Mesothelial cell of epicardium (in vitro differentiated cells): ENCODE data around the gene RTKN2. TPM values are rescaled to one million over a fixed set of nuclear protein-coding genes. Genes with fewer than 3 reads are reported as not detected.

ENCODE experiments used
- DNase-seq, 2 experiments: peaks; one replicate each; pipeline ENCODE4 v3.0.0; 2021; ENCODE audit warnings: low spot score in 2 of 2; ENCODE audit not compliant: unreplicated experiment in 2 of 2
- H3K27ac Mint-ChIP-seq: 2 replicates; pipeline ENCODE4 v1.8.0; 2021; ENCODE audit warnings: mixed read lengths
- H3K27me3 Mint-ChIP-seq: 2 replicates; pipeline ENCODE4 v1.8.0; 2021; ENCODE audit warnings: low read depth, mixed read lengths
- H3K36me3 Mint-ChIP-seq: 2 replicates; pipeline ENCODE4 v1.8.0; 2021; ENCODE audit warnings: mixed read lengths
- H3K4me1 Mint-ChIP-seq: 2 replicates; pipeline ENCODE4 v1.8.0; 2021; ENCODE audit warnings: mixed read lengths
- H3K4me3 Mint-ChIP-seq: 2 replicates; pipeline ENCODE4 v1.8.0; 2021; ENCODE audit warnings: mild to moderate bottlenecking, moderate library complexity, mixed read lengths
- H3K9me3 Mint-ChIP-seq: 2 replicates; pipeline ENCODE4 v1.8.0; 2021; ENCODE audit warnings: mixed read lengths
- CTCF ChIP-seq: fragments of 200-600 bp; sonication (generic); IDR thresholded peaks from one replicate; pipeline ENCODE4 v1.5.0; 2021; ENCODE audit warnings: antibody characterized with exemption; ENCODE audit not compliant: unreplicated experiment
- total RNA-seq: library from RNA; stranded (reverse); gene quantifications from 3 replicates; pipeline ENCODE4 v1.2.1, GENCODE V29; 2021

RTKN2 gene
- total RNA-seq, 1 donor from 2014 or later = 6.1 TPM

- DNase-seq = no peak
- Mint-ChIP-seq H3K36me3 (peaks cover 10% of the 10 kb centered on the region), H3K9me3 (peaks cover 37% of the 10 kb centered on the region), H3K4me1 (no peaks in the 10 kb centered on the region), H3K27me3 (no peaks in the 10 kb centered on the region), H3K4me3 (no peak overlapping the region), H3K27ac (no peak overlapping the region)
- no peak for TF ChIP-seq CTCF
These were observed 88.0 kb downstream of the RTKN2 start for GRCh38 chr10:62180677-62181076.

- no peak overlapping the region for H3K4me3 Mint-ChIP-seq
- H3K27me3 Mint-ChIP-seq = no peaks in the 10 kb centered on the region
These were observed 90.1 kb downstream of the RTKN2 start for GRCh38 chr10:62178568-62178967.

GRCh38 chr10:62177111-62177510 is 91.5 kb downstream of the RTKN2 start:
- no peak for DNase-seq
- Mint-ChIP-seq H3K4me3 (no peak overlapping the region), H3K4me1 (no peaks in the 10 kb centered on the region), H3K27ac (no peak overlapping the region), H3K36me3 (peaks cover 20% of the 10 kb centered on the region), H3K27me3 (no peaks in the 10 kb centered on the region), H3K9me3 (peaks cover 60% of the 10 kb centered on the region)
- no peak for TF ChIP-seq CTCF

More at GRCh38 chr10:62178568-62178967, 90.1 kb downstream of the RTKN2 start:
- peaks cover 48% of the 10 kb centered on the region for H3K9me3 Mint-ChIP-seq
- H3K36me3 Mint-ChIP-seq = peaks cover 11% of the 10 kb centered on the region
- no peak for TF ChIP-seq CTCF
- no peak overlapping the region for H3K27ac Mint-ChIP-seq
- DNase-seq = no peak
- H3K4me1 Mint-ChIP-seq = no peaks in the 10 kb centered on the region

GRCh38 chr10:62175251-62175650 is 93.4 kb downstream of the RTKN2 start:
- Mint-ChIP-seq H3K4me1 (no peaks in the 10 kb centered on the region), H3K36me3 (peaks cover 16% of the 10 kb centered on the region), H3K4me3 (no peak overlapping the region), H3K9me3 (peaks cover 57% of the 10 kb centered on the region), H3K27me3 (no peaks in the 10 kb centered on the region), H3K27ac (no peak overlapping the region)
- TF ChIP-seq CTCF = no peak
- DNase-seq = no peak

- no peak for DNase-seq
- Mint-ChIP-seq H3K36me3 (peaks cover 14% of the 10 kb centered on the region), H3K27me3 (no peaks in the 10 kb centered on the region), H3K9me3 (peaks cover 44% of the 10 kb centered on the region), H3K4me1 (no peaks in the 10 kb centered on the region), H3K27ac (no peak overlapping the region), H3K4me3 (no peak overlapping the region)
- TF ChIP-seq CTCF = no peak
These were observed 96.2 kb downstream of the RTKN2 start for GRCh38 chr10:62172465-62172864.

GRCh38 chr10:62171791-62172190 is 96.9 kb downstream of the RTKN2 start:
- Mint-ChIP-seq H3K27ac (no peak overlapping the region), H3K27me3 (no peaks in the 10 kb centered on the region)
- no peak for DNase-seq

More at GRCh38 chr10:62171791-62172190, 96.9 kb downstream of the RTKN2 start:
- Mint-ChIP-seq H3K4me1 (peaks cover 5% of the 10 kb centered on the region), H3K9me3 (peaks cover 38% of the 10 kb centered on the region), H3K36me3 (peaks cover 14% of the 10 kb centered on the region), H3K4me3 (no peak overlapping the region)
- no peak for TF ChIP-seq CTCF
